ENCODE results near the gene PRRG3. TPM values are rescaled to one million over a fixed set of nuclear protein-coding genes. Genes with fewer than 3 reads are reported as not detected.

PRRG3 gene
- total RNA-seq, 1 donor from 2014 or later = not detected

GRCh38 chrX:151736685-151737084, 41.4 kb downstream of the PRRG3 start:
- Mint-ChIP-seq H3K4me1 (ENCODE audit: low read depth) (no peaks in the 10 kb centered on the region), H3K9me3 (no peaks in the 10 kb centered on the region), H3K27me3 (ENCODE audit: low read depth) (no peaks in the 10 kb centered on the region), H3K36me3 (ENCODE audit: low read depth) (no peaks in the 10 kb centered on the region), H3K27ac (no peak overlapping the region), H3K4me3 (ENCODE audit: low read depth) (no peak overlapping the region)
- no peak for DNase-seq (ENCODE audit: low spot score)
- intact Hi-C loops (cut with micrococcal nuclease) = no loop called here

DNA sequence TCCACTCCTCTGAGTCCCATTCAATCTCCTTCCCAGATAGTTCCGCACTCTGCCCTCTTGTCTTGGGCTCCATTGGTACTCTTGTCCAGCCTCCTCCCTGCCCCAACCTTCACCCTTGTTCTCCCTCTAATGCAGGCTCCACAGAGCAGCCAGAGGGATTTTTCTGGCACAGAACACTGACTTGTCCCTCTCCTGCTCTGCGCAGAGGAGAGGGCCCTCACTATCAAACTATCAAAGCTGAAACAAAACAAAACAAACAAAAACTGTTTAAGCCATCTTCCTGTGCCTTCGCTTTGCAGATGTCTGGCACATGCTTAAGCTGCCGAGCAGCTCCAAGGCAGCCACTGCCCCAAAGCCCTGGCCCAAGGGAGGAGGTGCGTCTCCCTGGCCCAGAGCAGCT, 42.2 kb downstream of the PRRG3 start:
- H3K4me3 Mint-ChIP-seq (ENCODE audit: low read depth) = no peak overlapping the region
- H3K4me1 Mint-ChIP-seq (ENCODE audit: low read depth) = no peaks in the 10 kb centered on the region
- no peaks in the 10 kb centered on the region for H3K36me3 Mint-ChIP-seq (ENCODE audit: low read depth)
- DNase-seq (ENCODE audit: low spot score) = no peak
- no peaks in the 10 kb centered on the region for H3K27me3 Mint-ChIP-seq (ENCODE audit: low read depth)
- no peak overlapping the region for H3K27ac Mint-ChIP-seq
- intact Hi-C loops (cut with micrococcal nuclease) = no loop called here
- no peaks in the 10 kb centered on the region for H3K9me3 Mint-ChIP-seq

DNA sequence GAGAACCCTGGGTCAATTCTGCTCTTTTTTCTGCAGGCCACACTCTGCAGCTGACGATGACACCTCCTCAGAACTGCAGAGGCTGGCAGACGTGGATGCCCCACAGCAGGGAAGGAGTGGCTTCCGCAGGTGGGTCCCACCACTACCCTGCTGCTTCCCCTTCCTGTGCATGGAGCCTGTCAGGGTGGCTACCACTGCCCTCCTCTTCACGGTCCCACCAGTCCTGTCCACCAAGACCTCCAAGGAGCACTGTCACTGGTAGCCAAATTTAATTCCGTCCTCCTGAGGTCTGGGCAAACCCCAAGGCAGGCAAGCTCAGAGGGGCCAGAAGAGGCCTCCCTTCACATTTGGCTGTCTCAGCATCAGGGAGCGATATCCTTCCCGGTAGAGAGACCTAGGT, 43.5 kb downstream of the PRRG3 start:
- Mint-ChIP-seq H3K36me3 (ENCODE audit: low read depth) (no peaks in the 10 kb centered on the region), H3K27ac (no peak overlapping the region), H3K9me3 (no peaks in the 10 kb centered on the region), H3K4me3 (ENCODE audit: low read depth) (no peak overlapping the region), H3K27me3 (ENCODE audit: low read depth) (no peaks in the 10 kb centered on the region), H3K4me1 (ENCODE audit: low read depth) (no peaks in the 10 kb centered on the region)
- intact Hi-C loops (cut with micrococcal nuclease) = no loop called here
- no peak for DNase-seq (ENCODE audit: low spot score)

- no peaks in the 10 kb centered on the region for H3K27me3 Mint-ChIP-seq (ENCODE audit: low read depth)
- intact Hi-C loops (cut with micrococcal nuclease) = no loop called here
- no peak overlapping the region for H3K27ac Mint-ChIP-seq
- H3K36me3 Mint-ChIP-seq (ENCODE audit: low read depth) = no peaks in the 10 kb centered on the region
- H3K9me3 Mint-ChIP-seq = no peaks in the 10 kb centered on the region
- DNase-seq (ENCODE audit: low spot score) = no peak
- no peaks in the 10 kb centered on the region for H3K4me1 Mint-ChIP-seq (ENCODE audit: low read depth)
- H3K4me3 Mint-ChIP-seq (ENCODE audit: low read depth) = no peak overlapping the region
Observed at GRCh38 chrX:151741606-151742005, 46.3 kb downstream of the PRRG3 start.

DNA sequence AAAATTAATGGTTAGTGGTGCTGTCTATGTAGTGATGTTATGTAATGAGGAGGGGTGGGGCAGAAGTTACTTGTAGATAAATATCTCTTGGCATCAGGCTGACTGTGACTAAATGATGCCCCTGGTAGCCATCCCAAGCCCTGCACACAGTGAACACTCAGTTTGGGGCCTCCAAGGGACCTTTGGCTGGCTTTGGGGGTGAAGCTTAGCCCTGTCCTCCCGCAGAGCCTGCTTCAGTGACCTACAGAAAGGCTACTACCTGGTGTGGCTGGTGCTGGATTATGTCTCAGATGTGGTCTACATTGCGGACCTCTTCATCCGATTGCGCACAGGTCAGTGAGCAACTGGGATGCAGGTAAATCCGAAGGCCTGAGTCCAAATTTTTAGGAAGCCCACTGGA, 47.1 kb downstream of the PRRG3 start:
- no peak overlapping the region for H3K4me3 Mint-ChIP-seq (ENCODE audit: low read depth)
- intact Hi-C loops (cut with micrococcal nuclease) = no loop called here
- no peaks in the 10 kb centered on the region for H3K27me3 Mint-ChIP-seq (ENCODE audit: low read depth)
- H3K27ac Mint-ChIP-seq = no peak overlapping the region
- no peak for DNase-seq (ENCODE audit: low spot score)
- no peaks in the 10 kb centered on the region for H3K9me3 Mint-ChIP-seq
- H3K4me1 Mint-ChIP-seq (ENCODE audit: low read depth) = no peaks in the 10 kb centered on the region
- no peaks in the 10 kb centered on the region for H3K36me3 Mint-ChIP-seq (ENCODE audit: low read depth)

DNA sequence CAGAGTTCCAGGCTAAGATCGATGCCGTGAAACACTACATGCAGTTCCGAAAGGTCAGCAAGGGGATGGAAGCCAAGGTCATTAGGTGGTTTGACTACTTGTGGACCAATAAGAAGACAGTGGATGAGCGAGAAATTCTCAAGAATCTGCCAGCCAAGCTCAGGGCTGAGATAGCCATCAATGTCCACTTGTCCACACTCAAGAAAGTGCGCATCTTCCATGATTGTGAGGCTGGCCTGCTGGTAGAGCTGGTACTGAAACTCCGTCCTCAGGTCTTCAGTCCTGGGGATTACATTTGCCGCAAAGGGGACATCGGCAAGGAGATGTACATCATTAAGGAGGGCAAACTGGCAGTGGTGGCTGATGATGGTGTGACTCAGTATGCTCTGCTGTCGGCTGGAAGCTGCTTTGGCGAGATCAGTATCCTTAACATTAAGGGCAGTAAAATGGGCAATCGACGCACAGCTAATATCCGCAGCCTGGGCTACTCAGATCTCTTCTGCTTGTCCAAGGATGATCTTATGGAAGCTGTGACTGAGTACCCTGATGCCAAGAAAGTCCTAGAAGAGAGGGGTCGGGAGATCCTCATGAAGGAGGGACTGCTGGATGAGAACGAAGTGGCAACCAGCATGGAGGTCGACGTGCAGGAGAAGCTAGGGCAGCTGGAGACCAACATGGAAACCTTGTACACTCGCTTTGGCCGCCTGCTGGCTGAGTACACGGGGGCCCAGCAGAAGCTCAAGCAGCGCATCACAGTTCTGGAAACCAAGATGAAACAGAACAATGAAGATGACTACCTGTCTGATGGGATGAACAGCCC, 48.6 kb downstream of the PRRG3 start:
- H3K9me3 Mint-ChIP-seq = no peaks in the 10 kb centered on the region
- H3K27ac Mint-ChIP-seq = no peak overlapping the region
- no peaks in the 10 kb centered on the region for H3K27me3 Mint-ChIP-seq (ENCODE audit: low read depth)
- DNase-seq (ENCODE audit: low spot score) = no peak
- H3K4me1 Mint-ChIP-seq (ENCODE audit: low read depth) = no peaks in the 10 kb centered on the region
- H3K36me3 Mint-ChIP-seq (ENCODE audit: low read depth) = no peaks in the 10 kb centered on the region
- intact Hi-C loops (cut with micrococcal nuclease) = no loop called here
- H3K4me3 Mint-ChIP-seq (ENCODE audit: low read depth) = no peak overlapping the region

GRCh38 chrX:151745651-151746050, 50.4 kb downstream of the PRRG3 start:
- Mint-ChIP-seq H3K36me3 (ENCODE audit: low read depth) (no peaks in the 10 kb centered on the region), H3K4me1 (ENCODE audit: low read depth) (no peaks in the 10 kb centered on the region), H3K27ac (no peak overlapping the region), H3K9me3 (no peaks in the 10 kb centered on the region), H3K4me3 (ENCODE audit: low read depth) (no peak overlapping the region), H3K27me3 (ENCODE audit: low read depth) (no peaks in the 10 kb centered on the region)
- intact Hi-C loops (cut with micrococcal nuclease) = no loop called here
- no peak for DNase-seq (ENCODE audit: low spot score)

GRCh38 chrX:151746502-151746901, 51.2 kb downstream of the PRRG3 start:
- H3K36me3 Mint-ChIP-seq (ENCODE audit: low read depth) = no peaks in the 10 kb centered on the region
- no peak for DNase-seq (ENCODE audit: low spot score)
- H3K4me1 Mint-ChIP-seq (ENCODE audit: low read depth) = no peaks in the 10 kb centered on the region
- intact Hi-C loops (cut with micrococcal nuclease) = no loop called here
- H3K27ac Mint-ChIP-seq = no peak overlapping the region
- no peaks in the 10 kb centered on the region for H3K9me3 Mint-ChIP-seq
- H3K27me3 Mint-ChIP-seq (ENCODE audit: low read depth) = no peaks in the 10 kb centered on the region
- no peak overlapping the region for H3K4me3 Mint-ChIP-seq (ENCODE audit: low read depth)

DNA sequence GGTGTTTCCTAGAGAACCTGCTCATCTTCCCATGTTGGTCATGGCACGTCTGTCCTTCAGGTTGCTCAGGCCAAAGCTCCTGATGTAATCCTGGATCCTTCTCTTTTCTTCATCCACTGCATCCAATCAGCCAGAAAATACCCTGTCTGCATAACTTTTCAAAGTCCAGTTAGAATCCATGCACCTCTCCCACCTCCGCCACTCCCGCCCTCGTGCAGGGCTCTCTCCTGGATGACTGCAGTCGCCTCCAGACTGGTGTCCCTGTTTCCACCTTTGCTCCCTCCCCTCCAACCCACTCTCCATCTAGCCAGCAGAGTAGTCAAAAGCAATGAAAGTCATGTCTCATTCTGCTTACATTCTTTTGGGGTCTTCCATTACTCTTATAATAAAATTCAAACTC, 55.3 kb downstream of the PRRG3 start:
- intact Hi-C loops (cut with micrococcal nuclease) = no loop called here

DNA sequence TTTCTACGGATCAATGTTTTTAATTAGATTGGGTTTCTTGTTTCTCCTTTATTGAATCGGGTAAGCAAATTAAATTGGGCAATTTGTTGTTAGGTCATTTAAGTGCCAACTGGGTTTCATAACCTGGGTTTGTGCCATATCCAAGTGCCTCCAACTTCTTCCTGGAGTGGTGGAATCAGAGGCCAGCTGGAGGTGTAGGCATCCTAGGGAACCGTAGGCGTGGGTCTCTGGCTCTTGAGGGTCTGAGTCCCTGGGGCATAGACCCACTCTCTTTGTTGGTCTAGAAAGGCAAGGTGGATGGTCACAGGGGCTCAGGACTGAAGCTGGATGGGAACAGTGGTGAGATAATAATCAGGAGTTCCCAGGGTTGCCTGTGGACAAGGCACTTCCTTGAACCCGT, 57.6 kb downstream of the PRRG3 start:
- Mint-ChIP-seq H3K27ac (no peak overlapping the region), H3K9me3 (no peaks in the 10 kb centered on the region), H3K36me3 (ENCODE audit: low read depth) (no peaks in the 10 kb centered on the region), H3K4me1 (ENCODE audit: low read depth) (no peaks in the 10 kb centered on the region), H3K4me3 (ENCODE audit: low read depth) (no peak overlapping the region), H3K27me3 (ENCODE audit: low read depth) (no peaks in the 10 kb centered on the region)
- DNase-seq (ENCODE audit: low spot score) = no peak
- intact Hi-C loops (cut with micrococcal nuclease) = no loop called here

More for the DNA sequence above, 55.3 kb downstream of the PRRG3 start:
- Mint-ChIP-seq H3K9me3 (no peaks in the 10 kb centered on the region), H3K36me3 (ENCODE audit: low read depth) (no peaks in the 10 kb centered on the region), H3K27ac (no peak overlapping the region), H3K27me3 (ENCODE audit: low read depth) (no peaks in the 10 kb centered on the region), H3K4me1 (ENCODE audit: low read depth) (no peaks in the 10 kb centered on the region), H3K4me3 (ENCODE audit: low read depth) (no peak overlapping the region)
- DNase-seq (ENCODE audit: low spot score) = no peak

GRCh38 chrX:151753313-151754046, 58.2 kb downstream of the PRRG3 start:
- DNase-seq (ENCODE audit: low spot score) = no peak
- Mint-ChIP-seq H3K27ac (no peak overlapping the region), H3K9me3 (no peaks in the 10 kb centered on the region), H3K36me3 (ENCODE audit: low read depth) (no peaks in the 10 kb centered on the region), H3K27me3 (ENCODE audit: low read depth) (no peaks in the 10 kb centered on the region), H3K4me3 (ENCODE audit: low read depth) (no peak overlapping the region), H3K4me1 (ENCODE audit: low read depth) (no peaks in the 10 kb centered on the region)
- intact Hi-C loops (cut with micrococcal nuclease) = no loop called here

DNA sequence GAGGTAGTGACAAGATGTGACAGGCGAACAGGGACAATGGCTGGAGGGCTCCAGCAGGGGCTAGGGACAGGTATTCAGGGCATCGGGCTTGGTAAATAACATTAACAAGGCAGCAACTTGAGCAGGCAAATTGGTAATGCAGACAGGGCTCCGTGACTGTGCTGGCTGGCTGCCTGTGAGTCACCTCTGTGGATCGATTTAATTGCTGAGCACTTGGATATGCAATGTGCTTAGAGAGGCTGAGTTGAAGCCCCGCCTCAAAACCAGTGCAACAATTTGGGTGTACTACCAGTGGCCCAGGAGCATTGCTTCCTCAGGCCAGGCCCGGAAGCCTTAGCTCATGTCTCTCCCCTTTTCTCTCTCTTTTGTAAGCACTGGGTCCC, 58.8 kb downstream of the PRRG3 start:
- DNase-seq (ENCODE audit: low spot score) = no peak
- H3K4me3 Mint-ChIP-seq (ENCODE audit: low read depth) = no peak overlapping the region
- no peaks in the 10 kb centered on the region for H3K9me3 Mint-ChIP-seq
- no peaks in the 10 kb centered on the region for H3K27me3 Mint-ChIP-seq (ENCODE audit: low read depth)
- no peaks in the 10 kb centered on the region for H3K4me1 Mint-ChIP-seq (ENCODE audit: low read depth)
- H3K36me3 Mint-ChIP-seq (ENCODE audit: low read depth) = no peaks in the 10 kb centered on the region
- no peak overlapping the region for H3K27ac Mint-ChIP-seq
- intact Hi-C loops (cut with micrococcal nuclease) = no loop called here

DNA sequence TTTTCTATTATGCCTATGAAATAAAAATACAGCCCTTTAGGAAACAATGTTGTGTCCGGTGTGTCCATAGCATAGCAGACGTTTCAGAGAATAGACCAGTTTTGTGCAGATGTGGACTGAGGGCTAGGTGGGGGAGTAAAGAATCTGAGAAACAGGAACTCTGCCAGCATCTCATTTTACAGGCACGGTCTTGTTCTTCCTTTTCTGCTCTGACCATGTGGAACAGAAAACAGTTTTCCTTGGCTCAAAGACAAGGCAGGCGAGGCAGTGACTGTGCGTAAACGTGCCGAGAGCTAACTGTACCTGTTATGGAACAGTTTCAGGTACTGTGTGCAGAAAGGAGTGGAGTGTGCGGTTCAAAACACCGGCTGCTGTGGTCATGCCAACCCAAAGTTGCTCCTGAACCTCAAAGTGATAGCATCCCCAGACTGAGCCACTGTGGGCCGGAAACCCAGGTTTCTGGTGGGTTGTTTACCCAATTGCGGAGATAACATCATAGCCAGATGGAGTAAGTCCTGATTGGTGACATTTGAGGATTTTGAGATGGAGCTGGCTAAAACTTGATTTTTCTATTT, 59.5 kb downstream of the PRRG3 start:
- Mint-ChIP-seq H3K36me3 (ENCODE audit: low read depth) (no peaks in the 10 kb centered on the region), H3K27ac (no peak overlapping the region), H3K4me3 (ENCODE audit: low read depth) (no peak overlapping the region), H3K4me1 (ENCODE audit: low read depth) (no peaks in the 10 kb centered on the region), H3K27me3 (ENCODE audit: low read depth) (no peaks in the 10 kb centered on the region), H3K9me3 (no peaks in the 10 kb centered on the region)
- intact Hi-C loops (cut with micrococcal nuclease) = no loop called here
- DNase-seq (ENCODE audit: low spot score) = no peak
